WTC11 (cell line): Measurements from ENCODE around the gene SEMA7A. TPM values are rescaled to one million over a fixed set of nuclear protein-coding genes. Genes with fewer than 3 reads are reported as not detected.
"Not testable (repeated sequence)": the region's sequence is repeated elsewhere in the genome, so short reads cannot be mapped to it uniquely, and the experiment has no call there.

Experiments used
- ATAC-seq: fragments of 200-7000 bp; cut with Tn5 transposase; 2 replicates; pipeline ENCODE4 v1.10.0; 2021; ENCODE audit warnings: mild to moderate bottlenecking, moderate library complexity
- CTCF ChIA-PET: fragments of 300-600 bp; sonication (Branson Sonifier 250); formaldehyde crosslinking; loops from one replicate; lab custom pipeline; 2021; ENCODE audit warnings: antibody characterized with exemption; lab: Charles Lee
- POLR2A ChIA-PET: fragments of 350-600 bp; sonication (Branson Sonifier 250); formaldehyde crosslinking; loops from one replicate; lab custom pipeline; 2021; ENCODE audit warnings: antibody characterized with exemption; lab: Charles Lee
- DNase-seq: peaks from one replicate; pipeline ENCODE4 v3.0.0; 2021; ENCODE audit warnings: low spot score
- H3K27ac Mint-ChIP-seq: 2 replicates; pipeline ENCODE4 v1.8.0; 2021; ENCODE audit warnings: mixed read lengths
- H3K27me3 Mint-ChIP-seq: 2 replicates; pipeline ENCODE4 v1.8.0; 2021; ENCODE audit warnings: low read depth, mild to moderate bottlenecking, moderate library complexity, mixed read lengths
- H3K36me3 Mint-ChIP-seq: 2 replicates; pipeline ENCODE4 v1.8.0; 2021; ENCODE audit warnings: mixed read lengths
- H3K4me1 Mint-ChIP-seq: 2 replicates; pipeline ENCODE4 v1.8.0; 2022; ENCODE audit warnings: mixed read lengths
- H3K4me3 Mint-ChIP-seq: 2 replicates; pipeline ENCODE4 v1.8.0; 2021; ENCODE audit warnings: mild to moderate bottlenecking, moderate library complexity, mixed read lengths
- H3K9me3 Mint-ChIP-seq: 2 replicates; pipeline ENCODE4 v1.8.0; 2021; ENCODE audit warnings: mixed read lengths
- AFF4 ChIP-seq: sonication (generic); formaldehyde crosslinking; IDR thresholded peaks from 2 replicates; pipeline ENCODE4 v1.8.1; 2023; ENCODE audit warnings: mild to moderate bottlenecking, missing genetic modification reagents, borderline replicate concordance
- CBFB ChIP-seq: sonication (generic); formaldehyde crosslinking; IDR thresholded peaks from 2 replicates; pipeline ENCODE4 v1.8.1; 2022; ENCODE audit warnings: mild to moderate bottlenecking, low read depth, missing genetic modification reagents
- CDX4 ChIP-seq: fragments of 250-450 bp; sonication (Bioruptor Pico); IDR thresholded peaks from 2 replicates; pipeline ENCODE4 v1.9.0; 2021; ENCODE audit warnings: moderate library complexity, mild to moderate bottlenecking, inconsistent platforms, borderline replicate concordance
- E2F4 ChIP-seq: sonication (generic); formaldehyde crosslinking; IDR thresholded peaks from 2 replicates; pipeline ENCODE4 v1.8.1; 2022; ENCODE audit warnings: low read depth, mild to moderate bottlenecking, moderate library complexity, missing genetic modification reagents, borderline replicate concordance
- EMX1 ChIP-seq: fragments of 250-450 bp; sonication (Bioruptor Pico); IDR thresholded peaks from 2 replicates; pipeline ENCODE4 v1.8.0; 2021; ENCODE audit warnings: mild to moderate bottlenecking
- MYBL2 ChIP-seq: sonication (generic); formaldehyde crosslinking; IDR thresholded peaks from 2 replicates; pipeline ENCODE4 v1.8.1; 2023; ENCODE audit warnings: mild to moderate bottlenecking, moderate library complexity, missing genetic modification reagents
- ZNF138 ChIP-seq: sonication (generic); formaldehyde crosslinking; conservative IDR thresholded peaks from 2 replicates; pipeline ENCODE4 v1.8.1; 2022; ENCODE audit warnings: mild to moderate bottlenecking, moderate library complexity, missing genetic modification reagents
- ZNF671 ChIP-seq: fragments of 250-450 bp; sonication (Bioruptor Pico); IDR thresholded peaks from 2 replicates; pipeline ENCODE4 v1.8.0; 2021; ENCODE audit warnings: mild to moderate bottlenecking
- microRNA-seq: library from miRNA; unstranded; fragments of <30 nt; microRNA quantifications from one replicate; pipeline ENCODE4 v1.2.0, GENCODE V29; 2022; ENCODE audit warnings: borderline number of aligned reads
- total RNA-seq: library from RNA; stranded (reverse); gene quantifications from 3 replicates; pipeline ENCODE4 v1.2.3, GENCODE V29; 2021
- TF ChIP-seq, protein P1 (sequence below): sonication (generic); formaldehyde crosslinking; conservative IDR thresholded peaks from 2 replicates; pipeline ENCODE4 v1.8.1; 2023; ENCODE audit warnings: mild to moderate bottlenecking, low read depth, missing genetic modification reagents, moderate library complexity

Gene SEMA7A
- total RNA-seq, 1 experiment from 2014 or later = 17.9 TPM

DNA sequence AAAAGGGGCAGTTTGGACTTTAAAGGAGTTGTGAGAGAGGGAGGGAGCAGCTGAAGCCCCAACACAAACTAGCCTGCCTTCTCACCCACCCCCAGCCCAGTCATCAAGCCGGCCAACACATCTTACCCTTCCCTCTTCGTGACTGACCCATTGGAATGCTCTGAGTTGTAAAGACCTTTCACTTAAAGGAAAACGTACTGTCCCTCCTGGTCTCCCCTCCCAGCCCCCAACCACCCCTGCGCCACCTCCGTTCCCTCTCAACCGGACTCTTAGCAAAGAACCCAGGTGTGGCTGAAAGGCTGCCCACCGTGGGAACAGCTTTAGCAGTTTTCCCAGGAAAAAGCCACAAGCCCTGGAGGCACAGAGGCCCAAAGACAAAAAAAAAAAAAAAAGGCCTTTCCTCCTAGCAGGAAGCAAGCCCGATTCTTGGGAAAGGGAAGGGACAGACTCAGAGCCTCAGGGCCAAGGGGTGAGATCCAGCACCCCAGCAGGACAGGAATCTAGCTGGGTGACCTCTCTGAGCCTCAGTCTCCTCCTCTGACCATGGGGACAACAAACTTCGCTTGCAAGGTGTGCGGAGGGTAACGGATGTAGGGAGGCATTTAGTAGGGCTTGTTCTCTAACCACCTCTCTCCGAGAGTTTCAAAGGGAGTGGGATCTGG, 68.7 kb downstream of the SEMA7A start:
- H3K27ac Mint-ChIP-seq = peak overlapping the region; percentile 20; the same call in 1 of the 2 replicates
- H3K4me3 Mint-ChIP-seq = peak overlapping the region; percentile 72
- H3K4me1 Mint-ChIP-seq = peaks cover 22% of the 10 kb centered on the region
- DNase-seq = peak; percentile 15
- H3K36me3 Mint-ChIP-seq = no peaks in the 10 kb centered on the region
- TF ChIP-seq CDX4 (no peak), E2F4 (no peak), ZNF671 (CRISPR knock-in tag) (no peak), MYBL2 (CRISPR knock-in tag) (no peak), EMX1 (CRISPR knock-in tag) (no peak), ZNF138 (CRISPR knock-in tag) (no peak), CBFB (CRISPR knock-in tag) (no peak)
- TF ChIP-seq, all 79 proteins: peak for 0
- ChIA-PET POLR2A (interaction anchor here (1.1 kb wide), 1 partner anchor 96 kb away, joined by 7 read pairs; the partner anchor contains the start of gene UBL7), CTCF (interaction anchor here (0.7 to 3.0 kb wide), 4 partner anchors 44 to 619 kb away, joined by 3 to 10 read pairs (median 3); no protein-coding TSS in a partner anchor)
- H3K9me3 Mint-ChIP-seq = no peaks in the 10 kb centered on the region
- H3K27me3 Mint-ChIP-seq = peaks cover 29% of the 10 kb centered on the region
- ATAC-seq = peak; percentile 38

DNA sequence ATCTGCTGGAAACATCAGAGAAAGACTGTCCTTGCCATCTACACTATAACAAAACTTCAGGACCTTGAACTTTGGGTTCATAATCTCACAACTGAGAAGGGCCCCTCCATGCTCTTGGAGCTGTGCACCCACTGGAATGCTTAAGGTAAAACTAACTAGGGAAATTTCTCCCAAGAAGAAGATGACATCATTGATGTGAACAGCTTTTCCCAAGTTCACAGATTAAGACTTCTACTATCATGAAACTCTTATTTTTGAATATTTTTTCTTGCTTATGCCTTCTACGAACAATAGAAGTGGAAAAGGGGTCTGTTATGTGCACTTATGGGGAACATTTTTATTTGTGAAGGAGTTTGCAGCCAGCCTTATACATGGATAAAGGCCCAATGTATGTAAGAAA, 71.3 kb downstream of the SEMA7A start:
- H3K36me3 Mint-ChIP-seq = no peaks in the 10 kb centered on the region
- no peak for DNase-seq
- TF ChIP-seq AFF4 (CRISPR knock-in tag) = no peak
- TF ChIP-seq, protein P1, sequence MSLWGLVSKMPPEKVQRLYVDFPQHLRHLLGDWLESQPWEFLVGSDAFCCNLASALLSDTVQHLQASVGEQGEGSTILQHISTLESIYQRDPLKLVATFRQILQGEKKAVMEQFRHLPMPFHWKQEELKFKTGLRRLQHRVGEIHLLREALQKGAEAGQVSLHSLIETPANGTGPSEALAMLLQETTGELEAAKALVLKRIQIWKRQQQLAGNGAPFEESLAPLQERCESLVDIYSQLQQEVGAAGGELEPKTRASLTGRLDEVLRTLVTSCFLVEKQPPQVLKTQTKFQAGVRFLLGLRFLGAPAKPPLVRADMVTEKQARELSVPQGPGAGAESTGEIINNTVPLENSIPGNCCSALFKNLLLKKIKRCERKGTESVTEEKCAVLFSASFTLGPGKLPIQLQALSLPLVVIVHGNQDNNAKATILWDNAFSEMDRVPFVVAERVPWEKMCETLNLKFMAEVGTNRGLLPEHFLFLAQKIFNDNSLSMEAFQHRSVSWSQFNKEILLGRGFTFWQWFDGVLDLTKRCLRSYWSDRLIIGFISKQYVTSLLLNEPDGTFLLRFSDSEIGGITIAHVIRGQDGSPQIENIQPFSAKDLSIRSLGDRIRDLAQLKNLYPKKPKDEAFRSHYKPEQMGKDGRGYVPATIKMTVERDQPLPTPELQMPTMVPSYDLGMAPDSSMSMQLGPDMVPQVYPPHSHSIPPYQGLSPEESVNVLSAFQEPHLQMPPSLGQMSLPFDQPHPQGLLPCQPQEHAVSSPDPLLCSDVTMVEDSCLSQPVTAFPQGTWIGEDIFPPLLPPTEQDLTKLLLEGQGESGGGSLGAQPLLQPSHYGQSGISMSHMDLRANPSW (CRISPR knock-in tag) = no peak
- TF ChIP-seq, all 79 proteins: peak for 0
- Mint-ChIP-seq H3K4me1 (peaks cover 22% of the 10 kb centered on the region), H3K27ac (no peak overlapping the region), H3K9me3 (no peaks in the 10 kb centered on the region), H3K4me3 (no peak overlapping the region), H3K27me3 (peaks cover 29% of the 10 kb centered on the region)
- ChIA-PET CTCF (interaction anchor here (0.6 to 2.0 kb wide), 3 partner anchors 10 to 314 kb away, joined by 3 to 6 read pairs (median 6); no protein-coding TSS in a partner anchor), POLR2A (no interaction called here)
- ATAC-seq = no peak

DNA sequence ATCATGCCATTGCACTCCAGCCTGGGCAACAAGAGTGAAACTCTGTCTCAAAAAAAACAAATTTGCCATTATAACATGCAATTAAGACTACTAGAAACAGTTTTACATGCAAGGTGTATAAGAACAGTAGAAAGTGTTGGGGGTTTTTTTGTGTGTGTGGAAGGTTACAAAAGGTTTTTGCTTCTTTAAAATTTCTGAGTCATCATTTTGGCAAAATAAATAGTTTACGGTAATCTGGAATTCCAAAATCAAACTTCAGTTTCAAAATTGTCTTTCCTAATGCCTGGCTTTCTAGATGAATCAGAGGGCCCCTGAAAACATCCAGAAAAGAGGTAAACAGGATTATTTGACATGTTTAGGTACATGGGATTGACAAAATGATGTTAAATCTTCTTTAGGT, 72.9 kb downstream of the SEMA7A start:
- peaks cover 17% of the 10 kb centered on the region for H3K27me3 Mint-ChIP-seq
- peaks cover 22% of the 10 kb centered on the region for H3K4me1 Mint-ChIP-seq
- H3K4me3 Mint-ChIP-seq, ATAC-seq, H3K36me3 Mint-ChIP-seq, H3K9me3 Mint-ChIP-seq, DNase-seq, H3K27ac Mint-ChIP-seq, POLR2A ChIA-PET: not testable (repeated sequence)
- CTCF ChIA-PET = interaction anchor here (1.0 to 2.0 kb wide), 3 partner anchors 14 to 49 kb away, joined by 5 to 6 read pairs (median 5); no protein-coding TSS in a partner anchor

GRCh38 chr15:74359376-74359775, 74.4 kb downstream of the SEMA7A start:
- Mint-ChIP-seq H3K27me3 (peaks cover 11% of the 10 kb centered on the region), H3K36me3 (peaks cover 15% of the 10 kb centered on the region), H3K4me1 (peaks cover 13% of the 10 kb centered on the region), H3K9me3 (peaks cover 14% of the 10 kb centered on the region)
- H3K27ac Mint-ChIP-seq, H3K4me3 Mint-ChIP-seq, POLR2A ChIA-PET, ATAC-seq: not testable (repeated sequence)
- CTCF ChIA-PET = interaction anchor here (1.2 to 1.8 kb wide), 3 partner anchors 23 to 52 kb away, joined by 3 to 5 read pairs (median 5); no protein-coding TSS in a partner anchor
- DNase-seq = peak; percentile 17

Small RNA genes lying within 50 kb of the gene (microRNA-seq; reads per million reads assigned to microRNA genes)
- not detected for gene MIR6881

Other genes starting within 250 kb of the SEMA7A start
- 20.1 to 23.2 TPM (median 21.7 TPM) in 3 replicates for gene STRA6, start 231.2 kb downstream of the SEMA7A start, total RNA-seq
- 5.6 to 10.6 TPM (median 6.1 TPM) in 3 replicates for gene CCDC33, start 197.6 kb downstream of the SEMA7A start, total RNA-seq
- 3.4 to 4.1 TPM (median 3.8 TPM) in 3 replicates for gene CYP11A1, start 66.3 kb downstream of the SEMA7A start, total RNA-seq
- gene UBL7, start 27.2 kb upstream of the SEMA7A start, total RNA-seq = 62.1 to 70.1 TPM (median 70.1 TPM) in 3 replicates
- 122 to 133 TPM (median 124 TPM) in 3 replicates for gene ARID3B, start 107.3 kb upstream of the SEMA7A start, total RNA-seq
- 45.2 to 48.1 TPM (median 46.3 TPM) in 3 replicates for gene CLK3, start 181.9 kb upstream of the SEMA7A start, total RNA-seq